Raji (cell line): ENCODE measurements around the gene ROCK2.

Source experiments
- POLR2A ChIP-seq: IDR thresholded peaks from 2 replicates; pipeline ENCODE4 v1.6.1; 2011; ENCODE audit warnings: low read depth, low read length, control low read depth; ENCODE audit not compliant: insufficient read depth

The ROCK2 gene

DNA sequence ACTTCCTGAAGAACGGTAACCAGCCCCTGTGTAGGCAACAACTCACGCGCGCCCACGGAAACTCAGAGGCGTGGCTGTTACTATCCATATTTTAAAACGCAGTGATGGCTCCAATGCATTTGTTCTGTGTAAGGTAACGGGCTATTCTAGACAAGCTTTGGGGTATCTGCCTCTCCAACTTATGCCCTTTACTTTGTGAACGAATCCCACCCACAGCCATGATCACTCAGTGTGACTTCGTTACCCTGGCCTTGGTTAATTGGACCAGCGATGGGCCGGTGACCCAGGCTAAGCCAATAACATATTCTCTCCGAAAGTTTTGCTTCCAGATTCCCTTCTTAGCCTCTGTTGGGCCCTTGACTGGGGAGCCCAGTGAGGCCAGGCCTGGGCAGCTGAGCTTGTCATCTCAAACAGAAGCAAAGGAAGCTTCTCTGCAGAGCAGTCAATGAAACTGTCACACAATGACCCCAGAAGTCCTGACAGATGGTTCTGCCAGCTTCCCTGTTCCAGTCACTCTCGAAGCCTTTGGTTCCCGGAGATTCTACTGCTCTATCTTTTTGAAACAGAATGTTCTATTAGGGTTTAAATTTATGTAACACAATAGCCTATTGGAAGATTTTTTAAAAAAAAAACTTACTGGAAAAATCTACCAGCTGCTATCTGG, 30.7 kb upstream of the ROCK2 start:
- TF ChIP-seq POLR2A, result no peak

DNA sequence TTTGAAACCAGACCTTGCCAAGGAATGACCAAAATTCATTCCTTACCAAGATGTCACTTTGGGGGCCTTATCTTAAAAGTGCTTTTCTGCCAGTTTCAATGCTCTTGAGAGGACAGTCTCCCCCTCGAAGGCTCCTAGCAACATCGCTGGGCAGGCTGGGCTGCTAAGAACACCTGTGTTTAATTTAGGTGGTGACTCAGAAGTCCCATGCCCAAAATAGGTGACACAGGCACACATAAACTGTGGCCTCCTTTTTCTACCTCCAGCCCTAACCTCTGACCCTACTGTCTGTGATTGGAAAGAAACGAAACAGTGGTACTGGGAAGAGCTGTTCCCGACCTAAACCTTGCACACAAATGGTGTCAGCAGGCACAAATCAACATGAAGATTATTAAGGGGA, 28.7 kb upstream of the ROCK2 start:
- no peak for TF ChIP-seq POLR2A

DNA sequence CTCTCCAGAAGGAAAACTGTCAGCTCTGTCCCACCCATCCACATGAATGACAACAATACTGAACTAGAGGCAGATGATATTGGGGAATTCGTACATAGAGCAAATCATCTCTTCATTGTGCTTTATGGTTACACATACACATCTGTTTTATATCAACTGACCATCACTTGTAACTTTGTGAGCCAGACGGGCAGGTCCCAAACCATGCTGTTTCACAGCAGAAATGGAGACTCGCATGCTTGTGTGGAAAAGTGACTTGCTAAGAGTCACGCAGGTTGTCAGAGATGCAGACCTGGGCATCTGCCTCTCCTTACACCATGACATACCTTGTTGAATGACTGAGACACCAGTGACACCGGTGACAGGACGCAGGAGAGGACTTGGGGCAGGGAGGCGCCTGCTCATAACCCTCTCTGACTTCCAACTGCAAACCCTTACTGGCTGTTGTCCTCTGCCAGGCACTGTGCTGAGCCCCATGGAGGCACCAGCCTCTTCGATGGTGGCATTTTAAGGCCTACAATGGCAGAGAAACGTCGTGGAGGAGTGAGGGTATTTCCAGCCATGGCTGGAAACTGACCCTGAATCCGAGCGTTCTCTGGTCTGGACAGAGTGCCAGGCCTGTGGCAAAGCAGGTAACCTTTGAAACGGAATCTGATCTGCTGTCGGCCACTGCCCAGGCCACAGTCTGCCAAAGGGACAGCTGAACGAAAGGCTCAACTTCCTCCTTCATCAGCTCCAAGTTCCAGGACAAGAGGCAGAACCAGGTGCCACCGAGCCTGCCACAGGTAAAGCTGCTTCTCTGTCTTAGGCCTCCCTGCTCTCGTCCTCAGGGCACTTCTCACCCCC, 26.9 kb upstream of the ROCK2 start:
- TF ChIP-seq POLR2A, result no peak

DNA sequence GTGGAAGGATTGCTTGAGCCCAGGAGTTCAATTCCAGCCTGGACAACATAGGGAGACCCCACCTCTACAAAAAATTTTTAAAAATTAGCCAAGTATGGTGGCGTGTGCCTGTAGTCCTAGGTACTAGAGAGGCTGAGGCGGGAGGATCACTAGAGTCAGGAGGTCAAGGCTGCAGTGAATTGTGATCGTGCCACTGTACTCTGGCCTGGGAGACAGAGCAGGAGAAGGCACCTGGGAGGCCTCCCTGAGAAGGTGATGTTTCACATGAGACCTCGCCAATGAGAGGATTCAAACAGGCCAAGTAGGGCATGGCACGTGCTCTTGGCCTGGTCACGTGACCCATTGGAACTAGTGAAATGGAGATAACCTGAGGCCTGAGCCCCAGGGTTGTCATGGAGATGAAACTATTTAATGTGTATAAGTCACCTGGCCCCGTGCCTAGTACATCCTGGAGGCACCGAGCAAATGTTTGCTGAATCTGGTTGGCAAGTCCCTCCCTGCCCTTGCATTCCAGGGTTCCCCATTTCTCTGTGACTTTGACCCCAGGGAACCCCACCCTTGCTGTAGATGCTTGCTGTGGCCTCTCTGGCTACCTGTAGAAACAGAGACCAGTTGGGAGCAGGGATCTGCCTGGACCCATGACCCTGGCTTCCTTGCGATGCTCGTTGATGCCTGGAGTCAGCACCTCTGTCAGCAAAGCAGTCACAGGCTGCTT, 26.1 kb upstream of the ROCK2 start:
- no peak for TF ChIP-seq POLR2A

DNA sequence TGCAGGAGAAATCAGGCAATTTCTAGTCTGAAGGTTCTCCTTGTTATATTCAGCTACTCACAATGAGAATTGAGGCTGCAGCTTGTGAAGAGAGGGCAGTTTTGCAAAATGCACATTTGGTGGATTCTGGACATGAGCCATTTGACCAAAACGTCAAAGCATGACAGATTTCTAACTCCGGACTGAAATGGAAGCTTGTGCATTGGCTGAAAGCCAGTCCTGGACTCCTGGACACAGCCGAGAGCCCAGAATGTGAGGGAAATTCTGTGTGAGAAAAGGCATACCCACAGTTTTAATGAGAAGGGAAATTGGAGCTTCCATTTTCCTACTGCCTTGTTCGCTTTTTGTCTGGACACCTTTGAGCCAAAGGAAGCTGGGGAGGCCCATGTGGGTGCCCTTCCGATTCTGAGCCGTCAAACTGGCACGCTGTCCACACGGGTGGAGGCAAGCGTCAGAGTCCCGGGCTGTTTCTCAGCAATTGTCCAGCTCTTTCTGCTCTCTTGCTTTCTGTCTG, 23.7 kb upstream of the ROCK2 start:
- no peak for TF ChIP-seq POLR2A

DNA sequence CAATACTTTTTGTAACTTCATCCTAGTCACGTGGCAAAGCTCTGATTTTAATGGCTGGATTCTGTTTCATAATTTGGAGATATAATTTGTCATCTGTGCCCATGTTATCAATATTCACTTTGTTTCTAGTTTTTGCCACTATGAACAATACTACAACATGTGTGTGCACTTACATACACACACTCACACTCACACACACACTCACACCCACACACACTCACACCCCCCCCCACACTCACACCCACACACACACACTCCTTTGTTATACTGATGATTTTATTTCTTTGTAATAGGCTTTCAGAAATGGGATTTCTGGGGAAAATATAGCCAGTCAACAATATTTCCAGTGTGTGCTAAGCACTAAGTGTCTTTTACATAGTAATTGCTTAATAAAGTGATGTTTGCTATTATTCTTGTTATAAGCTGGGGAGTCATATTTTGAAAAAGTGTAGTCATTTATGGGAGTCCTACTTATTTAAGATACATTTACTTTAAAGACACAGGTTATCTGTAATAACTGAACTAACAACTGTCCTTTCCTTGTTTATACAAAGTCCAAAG, 22.8 kb upstream of the ROCK2 start:
- TF ChIP-seq POLR2A, result no peak

DNA sequence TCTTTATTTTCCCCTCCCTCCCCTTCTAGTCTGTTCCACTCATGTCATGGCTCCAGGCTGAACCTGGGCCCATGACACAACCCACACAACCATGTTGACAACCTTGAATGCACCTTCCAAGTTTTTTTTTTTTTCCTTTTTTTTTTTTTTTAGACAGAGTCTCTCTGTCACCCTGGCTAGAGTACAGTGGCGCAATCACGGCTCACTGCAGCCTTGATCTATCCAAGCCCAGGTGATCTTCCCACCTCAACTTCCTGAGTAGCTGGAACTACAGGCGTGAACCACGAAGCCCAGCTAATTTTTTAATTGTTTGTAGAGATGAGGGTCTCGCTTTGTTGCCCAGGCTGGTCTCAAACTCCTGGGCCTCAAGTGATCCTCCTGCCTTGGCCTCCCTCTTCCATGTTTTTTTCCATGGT, 21.9 kb upstream of the ROCK2 start:
- TF ChIP-seq POLR2A, result no peak

DNA sequence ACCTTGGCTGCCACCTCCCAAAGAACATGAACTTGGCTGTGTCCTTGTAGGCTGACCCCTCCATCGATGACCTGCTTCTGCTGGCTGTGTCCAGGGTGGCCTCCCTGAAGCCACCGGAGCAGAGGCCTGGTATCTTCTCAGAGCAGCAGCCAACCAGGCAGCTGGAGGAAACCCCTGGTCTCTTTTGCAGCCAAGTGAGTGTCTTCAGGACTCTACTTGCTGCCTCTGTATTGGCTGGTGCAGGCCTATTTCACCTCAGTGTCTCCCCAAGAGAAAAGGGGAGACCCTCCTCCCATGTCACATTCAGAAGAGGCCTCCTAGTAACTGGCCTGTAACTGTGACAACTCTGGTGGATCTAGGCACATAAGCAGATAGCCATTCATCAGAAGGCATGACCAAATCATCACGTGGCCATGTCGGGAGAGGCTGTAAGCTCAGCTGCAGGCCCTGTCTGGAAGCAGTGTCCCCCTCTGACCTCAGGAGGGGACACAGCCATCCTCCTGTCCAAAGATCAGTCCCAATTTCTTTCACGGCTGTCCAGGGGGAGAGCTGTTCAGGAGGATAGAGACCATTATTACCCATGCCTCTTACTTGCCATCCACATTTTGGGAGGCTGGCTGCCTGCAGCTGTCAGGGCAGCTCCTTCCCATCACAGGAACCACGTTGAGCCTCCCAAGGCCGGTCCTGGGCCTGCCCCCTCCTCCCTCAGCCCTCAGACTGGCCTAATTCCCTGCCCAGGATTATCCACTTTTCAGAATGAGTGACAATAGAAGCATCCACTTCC, 20.9 kb upstream of the ROCK2 start:
- TF ChIP-seq POLR2A, result no peak

DNA sequence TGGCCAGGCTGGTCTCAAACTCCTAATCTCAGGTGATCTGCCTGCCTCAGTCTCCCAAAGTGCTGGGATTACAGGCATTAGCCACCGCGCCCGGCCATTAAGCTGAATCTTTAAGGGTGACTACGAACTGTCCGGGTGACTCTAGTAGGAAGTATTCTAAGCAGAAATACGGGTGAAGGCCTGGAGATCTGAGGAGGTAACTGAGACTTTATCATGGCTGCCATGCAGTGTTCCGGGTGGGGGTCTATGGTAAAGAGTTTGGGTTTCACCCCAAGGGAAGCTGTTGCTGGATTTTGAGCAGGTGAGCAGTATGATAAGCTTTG, 20.1 kb upstream of the ROCK2 start:
- TF ChIP-seq POLR2A, result no peak

DNA sequence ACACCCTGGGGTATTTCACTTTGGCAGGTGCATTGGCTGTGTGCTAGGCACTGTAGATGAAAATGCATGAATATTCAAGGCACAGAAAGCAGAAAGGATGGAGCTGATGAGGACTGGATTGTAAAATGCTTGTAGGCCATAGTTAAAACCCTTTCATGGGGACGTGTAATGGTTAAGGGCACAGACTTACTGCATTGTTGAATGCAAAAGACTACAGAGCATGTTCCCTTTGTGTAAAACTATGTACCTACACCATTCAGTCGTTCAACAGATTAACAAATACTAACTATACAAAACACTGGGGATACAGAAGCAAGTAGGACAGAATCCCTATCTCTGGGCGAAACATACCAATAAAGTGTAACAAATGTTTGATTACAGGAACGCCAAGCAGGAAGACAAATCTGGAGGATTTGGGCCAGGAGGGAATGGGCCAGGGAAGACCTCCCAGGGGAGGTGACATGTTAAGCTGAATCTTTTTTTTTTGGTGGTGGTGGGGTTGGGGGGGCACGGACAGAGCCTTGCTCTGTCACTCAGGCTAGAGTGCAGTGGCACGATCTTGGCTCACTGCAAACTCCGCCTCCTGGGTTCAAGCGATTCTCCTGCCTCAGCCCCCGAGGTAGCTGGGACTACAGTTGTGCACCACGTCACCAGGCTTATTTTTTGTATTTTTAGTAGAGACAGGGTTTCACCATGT, 19.6 kb upstream of the ROCK2 start:
- no peak for TF ChIP-seq POLR2A

DNA sequence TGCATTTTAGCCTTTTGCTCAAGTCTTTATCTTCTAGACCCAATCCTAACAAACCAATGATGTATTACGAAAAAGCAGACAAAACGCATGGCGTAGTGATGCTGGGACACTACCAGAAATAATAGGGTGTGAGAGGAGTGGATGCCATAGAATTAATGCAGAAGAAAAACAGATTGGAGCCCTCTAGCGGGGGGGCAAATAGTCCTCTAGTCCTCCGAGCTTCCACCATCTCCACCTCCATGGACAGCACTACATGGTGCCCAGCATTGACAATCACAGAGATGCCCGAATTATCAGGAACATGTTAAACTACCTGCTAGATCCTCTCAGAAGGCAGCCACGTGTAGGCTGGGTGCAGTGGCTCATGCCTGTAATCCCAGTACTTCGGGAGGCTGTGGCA, 15.4 kb upstream of the ROCK2 start:
- no peak for TF ChIP-seq POLR2A

DNA sequence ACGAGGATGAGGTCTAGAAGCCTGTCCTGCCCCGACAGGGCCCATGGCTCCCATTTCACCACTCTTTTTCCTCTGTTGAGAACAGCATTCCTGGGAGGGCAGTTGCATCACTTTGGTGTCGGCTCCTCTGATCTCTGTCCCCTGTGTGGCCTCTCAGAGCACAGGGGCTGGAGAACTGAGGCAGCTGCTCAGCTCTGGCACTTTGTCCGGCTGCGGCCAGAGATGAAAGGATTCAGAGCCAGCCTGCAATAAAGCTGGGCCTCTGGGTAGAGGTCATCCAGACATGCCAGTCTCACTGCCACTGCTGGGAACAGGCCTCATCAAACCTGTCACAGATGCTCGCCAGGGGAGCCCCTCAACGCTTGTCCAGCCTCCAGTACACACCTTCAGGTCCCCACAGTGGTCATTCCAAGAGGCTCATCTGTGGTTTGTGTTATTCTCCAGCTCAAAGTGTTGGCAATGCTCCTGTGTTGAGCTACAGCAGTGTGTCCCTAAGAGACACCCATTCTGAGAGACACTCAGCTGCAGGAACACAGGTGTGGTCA, 13.1 kb upstream of the ROCK2 start:
- TF ChIP-seq POLR2A, result no peak

DNA sequence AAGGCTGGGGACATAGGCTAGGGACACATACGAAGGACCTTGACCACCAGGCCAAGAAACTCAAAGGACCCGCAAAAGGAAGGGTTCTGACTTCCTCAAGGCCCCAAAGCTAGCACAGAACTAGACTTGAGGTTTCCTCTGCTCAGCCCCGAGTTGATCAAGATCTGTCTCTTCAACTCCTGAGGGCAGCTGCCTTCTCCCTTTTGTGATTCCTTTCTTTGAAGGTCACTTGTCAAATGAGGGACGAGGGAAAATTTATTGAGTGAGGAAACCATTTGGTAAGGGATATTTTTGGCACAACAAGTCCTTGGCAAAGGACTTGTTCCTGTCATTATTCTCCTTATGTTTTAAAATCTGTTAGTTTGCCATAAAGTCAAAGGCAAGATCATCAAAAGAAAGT, 12.3 kb upstream of the ROCK2 start:
- no peak for TF ChIP-seq POLR2A

DNA sequence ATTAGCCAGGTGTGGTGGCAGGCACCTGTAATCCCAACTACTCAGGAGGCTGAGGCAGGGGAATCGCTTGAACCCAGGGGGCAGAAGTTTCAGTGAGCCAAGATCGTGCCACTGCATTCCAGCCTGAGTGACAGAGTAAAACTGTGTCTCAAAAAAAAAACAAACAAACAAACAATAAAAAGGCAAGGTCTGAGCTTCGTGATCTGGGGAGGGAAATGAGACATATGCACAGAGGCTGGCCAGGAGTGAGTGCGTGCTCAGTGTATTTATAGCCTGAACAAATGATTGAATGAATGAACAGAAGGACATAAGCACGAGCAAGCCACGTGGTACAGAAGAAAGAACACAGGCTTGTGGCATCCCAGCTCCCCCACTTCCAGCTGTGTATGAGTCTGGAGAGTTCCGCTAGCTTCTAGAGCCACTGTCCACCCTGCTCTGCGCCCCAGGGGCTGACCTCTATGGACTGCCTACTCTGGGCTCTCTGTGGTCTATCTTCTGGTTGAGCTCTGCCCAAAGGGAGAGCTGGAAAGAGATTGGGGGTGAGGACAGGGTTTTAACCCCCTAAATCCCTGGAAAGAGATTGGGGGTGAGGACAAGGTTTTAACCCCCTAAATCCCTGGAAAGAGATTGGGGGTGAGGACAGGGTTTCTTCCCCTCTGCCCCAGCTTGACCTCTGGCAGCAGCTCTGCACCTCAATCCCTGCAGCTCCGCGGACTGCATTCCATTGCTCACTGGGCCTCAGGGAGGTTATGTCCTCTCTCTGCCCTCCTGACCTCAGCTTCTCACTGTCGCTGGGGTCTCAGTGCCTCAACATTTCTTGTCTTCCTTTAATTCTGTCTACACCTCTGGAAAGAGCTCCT, 11.0 kb upstream of the ROCK2 start:
- no peak for TF ChIP-seq POLR2A
